PC-9 (cell line): ENCODE measurements around the gene RETREG1.

Source experiments
- EZH2 ChIP-seq: fragments of 200-600 bp; sonication (generic); IDR thresholded peaks from 2 replicates; pipeline ENCODE4 v1.8.0; 2017; ENCODE audit warnings: antibody characterized with exemption, low read depth
- TF ChIP-seq, protein P1 (sequence below): fragments of 200-600 bp; sonication (generic); conservative IDR thresholded peaks from 2 replicates; pipeline ENCODE4 v1.6.1; 2017; ENCODE audit warnings: mixed run types, antibody characterized with exemption, mild to moderate bottlenecking, moderate library complexity

DNA sequence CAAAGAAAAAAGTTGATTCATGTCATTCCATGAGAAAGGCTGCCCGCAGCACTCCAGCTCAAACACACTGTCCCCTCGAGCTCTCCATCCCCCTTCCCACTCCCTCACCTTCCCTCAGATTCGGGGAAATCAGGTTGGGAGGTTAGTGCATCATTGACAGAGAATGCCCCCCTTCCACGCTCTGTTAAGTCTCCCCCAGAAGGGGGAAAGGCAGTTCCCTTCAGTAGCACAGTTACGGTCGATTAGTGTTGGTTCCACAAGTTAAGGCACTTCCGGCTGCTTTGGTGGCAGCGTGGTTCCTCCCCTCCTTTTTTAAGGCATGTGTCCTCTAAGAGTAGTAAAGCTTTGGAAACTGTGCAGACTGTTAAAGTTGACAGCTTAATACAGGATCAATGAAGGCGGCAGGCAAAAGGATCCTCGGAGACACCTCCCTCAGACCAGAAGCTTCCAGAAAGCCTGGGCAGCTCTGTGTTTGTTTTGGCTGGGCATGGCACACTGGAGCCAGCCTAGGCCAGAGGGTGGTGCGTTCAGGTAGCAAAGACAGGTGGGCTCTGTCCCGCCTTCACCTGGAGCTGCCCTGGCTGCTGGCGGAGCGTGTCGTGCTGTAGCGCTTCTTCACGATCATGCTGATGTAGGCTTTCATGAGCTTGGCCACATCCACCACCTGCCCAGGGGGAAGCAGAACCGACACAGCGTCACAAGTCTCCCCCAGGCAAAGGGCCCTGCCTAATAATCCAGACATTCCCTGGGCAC lies 49.5 kb upstream of the RETREG1 start:
- TF ChIP-seq, protein P1, sequence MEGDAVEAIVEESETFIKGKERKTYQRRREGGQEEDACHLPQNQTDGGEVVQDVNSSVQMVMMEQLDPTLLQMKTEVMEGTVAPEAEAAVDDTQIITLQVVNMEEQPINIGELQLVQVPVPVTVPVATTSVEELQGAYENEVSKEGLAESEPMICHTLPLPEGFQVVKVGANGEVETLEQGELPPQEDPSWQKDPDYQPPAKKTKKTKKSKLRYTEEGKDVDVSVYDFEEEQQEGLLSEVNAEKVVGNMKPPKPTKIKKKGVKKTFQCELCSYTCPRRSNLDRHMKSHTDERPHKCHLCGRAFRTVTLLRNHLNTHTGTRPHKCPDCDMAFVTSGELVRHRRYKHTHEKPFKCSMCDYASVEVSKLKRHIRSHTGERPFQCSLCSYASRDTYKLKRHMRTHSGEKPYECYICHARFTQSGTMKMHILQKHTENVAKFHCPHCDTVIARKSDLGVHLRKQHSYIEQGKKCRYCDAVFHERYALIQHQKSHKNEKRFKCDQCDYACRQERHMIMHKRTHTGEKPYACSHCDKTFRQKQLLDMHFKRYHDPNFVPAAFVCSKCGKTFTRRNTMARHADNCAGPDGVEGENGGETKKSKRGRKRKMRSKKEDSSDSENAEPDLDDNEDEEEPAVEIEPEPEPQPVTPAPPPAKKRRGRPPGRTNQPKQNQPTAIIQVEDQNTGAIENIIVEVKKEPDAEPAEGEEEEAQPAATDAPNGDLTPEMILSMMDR, result no peak
- no peak for TF ChIP-seq EZH2
